Glutamatergic neuron (in vitro differentiated cells): ENCODE results near the gene ONECUT2. TPM values are rescaled to one million over a fixed set of nuclear protein-coding genes. Genes with fewer than 3 reads are reported as not detected.
A peak's percentile ranks its signal among the peaks of the same experiment; 100 is the strongest.
"Not testable (repeated sequence)": the region's sequence is repeated elsewhere in the genome, so short reads cannot be mapped to it uniquely, and the experiment has no call there.

Experiments used
- DNase-seq: peaks from one replicate; pipeline ENCODE4 v3.0.0; 2022
- H3K27ac Mint-ChIP-seq: one replicate; pipeline ENCODE4 v1.8.0; 2020; ENCODE audit warnings: mild to moderate bottlenecking, mixed read lengths, inconsistent platforms; ENCODE audit not compliant: unreplicated experiment
- H3K27me3 Mint-ChIP-seq: one replicate; pipeline ENCODE4 v1.8.0; 2020; ENCODE audit warnings: mild to moderate bottlenecking, moderate library complexity, mixed read lengths, inconsistent platforms; ENCODE audit not compliant: unreplicated experiment
- H3K36me3 Mint-ChIP-seq: one replicate; pipeline ENCODE4 v1.8.0; 2020; ENCODE audit warnings: mild to moderate bottlenecking, mixed read lengths, inconsistent platforms; ENCODE audit not compliant: unreplicated experiment
- H3K4me1 Mint-ChIP-seq: one replicate; pipeline ENCODE4 v1.8.0; 2020; ENCODE audit warnings: mild to moderate bottlenecking, low read depth, mixed read lengths, inconsistent platforms; ENCODE audit not compliant: unreplicated experiment
- H3K4me3 Mint-ChIP-seq: one replicate; pipeline ENCODE4 v1.8.0; 2020; ENCODE audit warnings: mild to moderate bottlenecking, mixed read lengths, inconsistent platforms; ENCODE audit not compliant: unreplicated experiment
- H3K9me3 Mint-ChIP-seq: one replicate; pipeline ENCODE4 v1.8.0; 2020; ENCODE audit warnings: mild to moderate bottlenecking, moderate library complexity, mixed read lengths, inconsistent platforms; ENCODE audit not compliant: unreplicated experiment
- CTCF ChIP-seq: fragments of 200-600 bp; sonication (generic); IDR thresholded peaks from one replicate; pipeline ENCODE4 v1.5.0; 2021; ENCODE audit not compliant: partially characterized antibody, unreplicated experiment
- total RNA-seq: library from RNA; stranded (reverse); fragmentation: NEBNext Ultra II Directional; extraction: Animal tissue kit (Norgen Biotek cat#: 25700); gene quantifications from one replicate; pipeline ENCODE4 v1.2.1, GENCODE V29; 2021; ENCODE audit not compliant: unreplicated experiment

ONECUT2 gene
- total RNA-seq, 1 donor from 2014 or later = 230 TPM

- TF ChIP-seq CTCF = no peak
- no peak overlapping the region for H3K27ac Mint-ChIP-seq
- peaks cover 15% of the 10 kb centered on the region for H3K4me1 Mint-ChIP-seq
- no peak for DNase-seq
- no peak overlapping the region for H3K4me3 Mint-ChIP-seq
- no peaks in the 10 kb centered on the region for H3K9me3 Mint-ChIP-seq
- H3K27me3 Mint-ChIP-seq = no peaks in the 10 kb centered on the region
- peaks cover 5% of the 10 kb centered on the region for H3K36me3 Mint-ChIP-seq
These were observed 80.9 kb downstream of the ONECUT2 start for GRCh38 chr18:57516056-57516455.

GRCh38 chr18:57518533-57518932 lies 83.4 kb downstream of the ONECUT2 start:
- TF ChIP-seq CTCF = no peak
- H3K27ac Mint-ChIP-seq = no peak overlapping the region
- no peak for DNase-seq
- peaks cover 2% of the 10 kb centered on the region for H3K27me3 Mint-ChIP-seq
- H3K9me3 Mint-ChIP-seq = peaks cover 6% of the 10 kb centered on the region
- H3K36me3 Mint-ChIP-seq = peaks cover 5% of the 10 kb centered on the region
- no peak overlapping the region for H3K4me3 Mint-ChIP-seq
- H3K4me1 Mint-ChIP-seq = peaks cover 20% of the 10 kb centered on the region

GRCh38 chr18:57519668-57520424 lies 84.7 kb downstream of the ONECUT2 start:
- TF ChIP-seq CTCF = no peak
- Mint-ChIP-seq H3K36me3 (peaks cover 8% of the 10 kb centered on the region), H3K27ac (no peak overlapping the region), H3K4me1 (peaks cover 30% of the 10 kb centered on the region), H3K27me3 (peaks cover 5% of the 10 kb centered on the region), H3K9me3 (peaks cover 12% of the 10 kb centered on the region), H3K4me3 (no peak overlapping the region)
- no peak for DNase-seq

GRCh38 chr18:57522348-57522747 lies 87.2 kb downstream of the ONECUT2 start:
- Mint-ChIP-seq H3K27me3 (peaks cover 10% of the 10 kb centered on the region), H3K36me3 (peaks cover 18% of the 10 kb centered on the region), H3K9me3 (peaks cover 21% of the 10 kb centered on the region), H3K27ac (peak overlapping the region; percentile 91), H3K4me3 (peak overlapping the region; percentile 39), H3K4me1 (peaks cover 38% of the 10 kb centered on the region)
- DNase-seq = not testable (repeated sequence)

GRCh38 chr18:57523171-57523956 lies 88.2 kb downstream of the ONECUT2 start:
- no peak for TF ChIP-seq CTCF
- H3K4me1 Mint-ChIP-seq = peaks cover 47% of the 10 kb centered on the region
- DNase-seq = peak; percentile 71
- peak overlapping the region; percentile 48 for H3K4me3 Mint-ChIP-seq
- peaks cover 18% of the 10 kb centered on the region for H3K36me3 Mint-ChIP-seq
- H3K9me3 Mint-ChIP-seq = peaks cover 29% of the 10 kb centered on the region
- H3K27ac Mint-ChIP-seq = peak overlapping the region; percentile 91
- H3K27me3 Mint-ChIP-seq = peaks cover 17% of the 10 kb centered on the region
